HG02759 (cell line): ENCODE measurements around the gene WDR7.

ENCODE experiments used
- ATAC-seq: cut with Tn5 transposase; IDR thresholded peaks from one replicate; pipeline ENCODE4 v1.9.1; 2021; ENCODE audit warnings: mild to moderate bottlenecking, moderate library complexity; ENCODE audit not compliant: unreplicated experiment

The WDR7 gene

DNA sequence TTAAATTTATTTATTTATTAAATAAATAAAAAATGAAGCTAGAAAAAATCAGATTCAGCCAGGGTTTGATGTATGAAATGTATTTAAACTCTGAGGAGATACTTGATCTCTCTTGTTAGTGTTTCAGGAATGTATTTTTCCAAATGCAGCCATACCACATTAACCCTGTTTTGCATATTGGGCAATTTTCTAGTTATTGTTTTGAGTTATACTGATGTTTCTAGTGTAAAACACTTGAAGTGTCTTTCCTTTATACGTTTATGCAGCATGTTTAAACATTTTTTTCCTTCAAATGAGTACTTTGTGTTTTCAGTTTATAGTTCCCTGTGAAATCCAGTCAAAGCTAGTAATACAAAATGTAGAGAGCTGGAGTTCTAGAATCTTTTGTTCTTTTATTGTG is 69.9 kb downstream of the WDR7 start:
- no peak for ATAC-seq

DNA sequence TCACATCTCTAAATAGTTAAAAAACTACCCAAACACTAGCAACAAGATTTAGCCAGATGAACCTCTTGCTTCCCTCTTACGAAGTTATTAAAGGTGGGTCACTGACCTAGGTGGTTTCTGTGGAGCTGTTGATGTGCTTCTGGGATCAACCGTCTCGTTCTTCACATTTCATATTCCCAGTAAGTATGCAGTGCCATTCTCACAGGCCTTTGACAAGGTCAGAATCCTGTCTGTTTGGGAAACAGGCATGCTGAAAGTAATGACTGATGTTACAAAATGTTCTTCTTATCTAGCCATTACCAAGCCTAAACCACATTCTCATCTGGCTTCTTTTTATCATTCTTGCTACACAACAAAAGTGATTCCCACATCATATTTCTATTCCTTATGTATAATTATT is 70.3 kb downstream of the WDR7 start:
- no peak for ATAC-seq

DNA sequence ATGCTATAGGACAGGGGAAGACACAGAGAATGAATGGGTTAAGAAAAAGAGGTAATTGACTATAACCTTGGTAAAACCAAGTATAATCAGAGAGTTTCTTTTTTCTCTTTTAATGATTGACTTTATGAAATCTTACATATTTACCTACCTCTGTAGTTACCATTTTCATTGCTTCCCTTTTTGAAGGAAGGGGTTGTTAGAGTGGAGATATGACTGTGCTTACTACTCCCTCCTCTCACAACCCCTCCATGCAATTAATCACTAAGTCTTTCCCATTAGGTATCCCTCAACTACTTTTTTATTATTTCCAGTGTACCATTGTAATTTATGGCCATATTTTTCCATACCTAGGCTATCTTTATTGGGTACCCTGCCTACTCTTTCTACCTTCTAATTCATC is 71.4 kb downstream of the WDR7 start:
- ATAC-seq: no peak

DNA sequence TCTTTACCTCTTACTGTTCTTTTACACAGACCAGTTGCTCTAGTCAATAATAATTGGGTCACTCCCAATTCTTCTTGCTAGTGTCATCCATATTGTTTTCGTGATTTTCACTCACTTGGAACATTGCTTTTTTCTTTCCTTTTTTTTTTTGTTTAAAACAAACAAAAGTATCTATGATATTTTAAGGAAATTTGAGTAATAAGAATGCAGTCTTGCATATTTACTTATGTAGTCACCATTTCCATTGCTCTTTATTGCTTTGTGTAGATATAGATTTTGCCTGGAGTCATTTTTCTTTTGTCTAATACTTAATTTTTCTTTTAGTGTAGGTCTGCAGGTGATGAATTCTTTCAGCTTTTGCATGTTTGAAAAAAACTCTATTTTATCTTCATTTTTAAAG is 71.9 kb downstream of the WDR7 start:
- ATAC-seq: no peak

DNA sequence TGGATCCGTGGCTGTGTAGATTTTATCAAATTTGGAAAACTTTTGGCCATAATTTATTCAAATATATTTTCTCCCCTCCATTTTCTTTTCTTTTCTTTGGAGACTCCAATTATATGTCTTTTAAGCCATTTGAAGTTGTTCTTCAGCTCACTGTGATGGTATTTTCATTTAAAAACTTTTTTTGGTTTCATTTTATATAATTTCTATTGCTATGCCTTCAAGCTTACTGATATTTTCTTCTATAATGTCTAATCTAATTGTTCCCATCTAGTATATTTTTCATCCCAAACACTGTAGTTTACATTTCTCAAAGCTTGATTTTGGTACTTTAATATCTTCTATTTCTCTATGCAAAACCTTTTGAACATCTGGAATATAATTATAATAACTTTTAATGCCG is 72.5 kb downstream of the WDR7 start:
- no peak for ATAC-seq

DNA sequence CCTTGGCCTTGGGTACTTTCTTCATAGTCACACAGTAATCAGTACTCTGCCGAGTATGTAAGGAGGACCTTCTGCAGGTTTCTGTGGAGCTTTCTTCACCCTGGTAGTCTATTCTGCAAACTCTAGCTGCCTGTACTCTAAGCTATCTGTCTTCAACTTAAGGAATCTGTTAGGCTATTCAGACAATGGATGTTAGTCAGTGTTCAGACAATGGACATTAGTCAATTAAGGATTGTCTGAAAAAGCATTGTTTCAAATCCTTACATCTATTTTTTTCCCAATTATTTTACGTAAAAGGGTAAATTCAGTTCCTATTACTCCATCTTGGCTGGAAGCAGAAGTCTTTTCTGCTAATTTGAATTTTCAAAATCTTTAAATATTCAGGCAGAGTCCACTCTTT is 75.7 kb downstream of the WDR7 start:
- ATAC-seq: no peak

DNA sequence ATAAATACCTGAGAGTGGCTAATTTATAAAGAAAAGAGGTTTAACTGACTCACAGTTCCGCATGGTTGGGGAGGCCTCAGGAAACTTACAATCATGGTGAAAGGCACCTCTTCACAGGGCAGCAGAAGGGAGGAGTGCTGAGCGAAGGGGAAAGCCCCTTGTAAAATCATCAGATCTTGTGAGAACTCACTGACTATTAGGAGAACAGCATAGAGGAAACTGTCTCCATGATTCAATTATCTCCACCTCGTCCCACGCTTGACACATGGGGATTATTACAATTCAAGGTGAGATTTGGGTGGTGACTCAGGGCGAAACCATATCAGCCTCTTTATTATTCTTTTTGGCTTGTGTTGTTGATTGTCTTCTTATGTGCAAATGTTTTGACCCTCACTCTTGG is 76.2 kb downstream of the WDR7 start:
- no peak for ATAC-seq

DNA sequence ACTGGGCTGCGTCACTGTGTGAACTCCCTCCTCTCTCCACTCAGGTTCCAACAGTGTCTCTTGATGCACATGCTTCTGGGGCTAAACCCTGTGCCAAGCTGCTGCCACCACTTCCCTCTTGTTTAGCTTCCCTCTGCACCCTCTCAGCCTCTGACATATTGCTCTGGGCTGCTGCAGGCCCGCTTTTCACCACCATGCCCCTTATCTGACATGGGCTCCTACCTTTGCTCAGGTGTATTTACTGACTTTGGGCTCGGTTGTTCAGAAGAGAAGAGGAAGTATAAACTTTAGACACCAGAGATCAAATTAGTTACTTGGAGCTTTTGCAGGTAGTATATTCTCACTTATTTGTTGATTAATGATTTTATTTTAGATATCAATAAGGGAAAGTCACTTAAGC is 77.6 kb downstream of the WDR7 start:
- ATAC-seq: no peak

DNA sequence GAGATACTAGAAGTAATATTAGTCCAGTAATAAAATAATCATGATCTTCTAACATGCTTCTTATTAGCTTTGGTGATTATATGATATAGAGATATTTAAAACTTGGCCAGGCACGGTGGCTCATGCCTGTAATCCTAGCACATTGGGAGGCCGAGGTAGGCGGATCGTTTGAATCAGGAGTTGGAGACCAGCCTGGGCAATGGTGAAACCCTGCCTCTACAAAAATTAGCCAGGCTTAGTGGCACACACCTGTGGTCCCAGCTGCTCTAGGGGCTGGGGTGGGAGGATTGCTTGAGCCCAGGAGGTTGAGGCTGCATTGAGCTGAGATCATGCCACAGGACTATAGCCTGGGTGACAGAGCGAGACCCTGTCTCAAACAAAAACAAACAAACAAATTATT is 87.0 kb downstream of the WDR7 start:
- ATAC-seq: no peak

DNA sequence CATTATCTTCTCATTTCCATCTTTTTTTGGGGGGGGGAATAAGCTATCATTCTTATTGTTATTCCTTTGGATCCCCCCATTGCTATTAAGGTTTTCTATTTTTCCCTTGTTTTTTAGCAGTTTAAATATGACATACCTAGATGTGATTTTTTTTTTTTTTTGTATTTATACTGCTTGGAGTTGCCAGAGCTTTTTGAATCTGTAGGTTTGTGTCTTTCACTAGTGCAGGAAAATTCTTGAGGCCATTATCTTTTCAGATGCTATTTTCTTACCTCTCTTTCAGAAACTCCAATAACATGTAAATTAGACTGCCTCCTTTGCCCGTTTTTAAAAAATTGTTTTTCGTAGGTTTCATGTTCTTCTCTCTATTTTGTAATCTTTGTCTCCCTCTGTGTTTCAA is 88.6 kb downstream of the WDR7 start:
- no peak for ATAC-seq

DNA sequence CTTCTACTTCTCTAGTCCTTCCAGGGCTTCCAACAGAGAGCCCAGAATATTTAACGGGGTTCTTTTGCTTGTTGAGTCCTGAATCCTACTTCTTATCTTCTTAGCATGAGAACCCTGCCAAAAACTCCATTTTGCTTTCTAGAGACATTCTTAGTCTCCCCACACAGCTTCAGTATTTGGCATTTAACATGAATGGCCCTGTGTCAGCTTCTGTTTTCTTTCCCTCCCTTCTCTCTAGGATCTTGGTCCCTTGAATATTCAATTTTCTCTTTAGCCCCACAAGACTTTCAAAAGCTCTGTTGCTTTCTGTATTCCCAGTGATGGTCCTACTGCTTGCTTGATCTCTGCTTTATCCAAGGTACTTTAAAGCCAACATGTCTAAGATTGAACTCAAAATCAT is 89.5 kb downstream of the WDR7 start:
- no peak for ATAC-seq

DNA sequence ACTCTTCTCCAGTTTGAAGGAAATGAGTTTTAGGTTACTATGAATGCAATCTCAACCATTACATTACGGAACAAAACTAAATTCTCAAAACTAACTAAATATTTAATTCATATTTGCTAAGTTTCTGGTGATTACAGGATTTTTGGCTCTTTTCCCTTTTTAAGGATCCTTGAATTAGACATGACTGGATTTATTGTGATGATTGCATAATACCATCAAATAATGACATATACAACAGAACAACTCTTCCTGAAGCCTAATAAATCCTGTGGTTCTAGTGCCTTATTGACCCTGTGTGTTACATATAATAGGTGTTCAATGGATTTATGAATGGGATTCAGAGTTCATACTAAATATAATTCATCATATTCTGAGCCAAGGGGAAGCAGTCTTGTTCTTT is 90.5 kb downstream of the WDR7 start:
- ATAC-seq: no peak

DNA sequence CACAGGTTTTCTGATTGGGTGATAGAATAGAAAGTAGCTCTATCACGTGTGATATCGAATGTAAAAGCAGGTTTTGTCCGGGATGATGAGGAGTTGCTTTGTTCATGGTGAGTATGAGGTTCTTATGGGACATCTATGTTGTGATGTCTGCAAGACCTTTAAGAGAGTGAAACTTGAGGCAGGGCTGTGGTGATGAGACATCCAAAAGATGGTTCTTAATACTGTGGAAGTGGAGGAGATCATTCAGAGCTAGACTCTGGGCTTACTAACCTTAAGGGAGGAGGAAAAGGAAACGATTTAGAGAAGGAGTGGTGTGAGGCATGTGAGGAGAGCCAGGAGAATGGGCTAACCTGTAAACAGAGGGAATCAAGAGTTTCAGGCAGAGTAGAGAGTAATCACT is 92.0 kb downstream of the WDR7 start:
- no peak for ATAC-seq

DNA sequence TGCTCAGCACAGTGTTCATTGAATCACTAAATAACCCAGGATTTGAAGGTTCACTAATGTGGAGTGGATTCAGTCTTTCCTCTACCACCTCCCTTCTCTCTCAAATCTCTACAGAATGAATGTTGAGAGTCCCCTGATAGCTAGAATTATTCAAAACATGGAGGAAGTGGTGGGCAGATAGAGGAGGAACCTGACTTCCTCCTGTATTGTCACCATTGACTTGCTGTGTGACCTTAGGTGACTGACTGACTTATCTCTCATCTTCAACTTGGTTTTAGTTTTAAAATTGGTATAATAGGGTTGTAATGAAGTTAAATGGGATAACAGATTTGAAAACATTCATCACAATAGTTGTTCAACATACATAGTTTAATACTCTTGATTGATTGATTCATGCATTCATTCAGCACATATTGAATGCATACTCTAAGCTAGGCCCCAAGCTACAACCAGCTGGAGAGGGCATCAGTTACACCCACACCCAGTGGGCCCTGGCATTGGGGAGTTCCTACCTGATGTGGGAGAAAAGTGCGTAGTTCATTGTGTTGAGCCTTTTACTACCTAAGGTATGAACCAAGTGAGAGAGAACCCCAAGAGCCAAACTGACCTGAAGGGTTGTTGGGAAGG is 96.0 kb downstream of the WDR7 start:
- ATAC-seq: peak; percentile 78

DNA sequence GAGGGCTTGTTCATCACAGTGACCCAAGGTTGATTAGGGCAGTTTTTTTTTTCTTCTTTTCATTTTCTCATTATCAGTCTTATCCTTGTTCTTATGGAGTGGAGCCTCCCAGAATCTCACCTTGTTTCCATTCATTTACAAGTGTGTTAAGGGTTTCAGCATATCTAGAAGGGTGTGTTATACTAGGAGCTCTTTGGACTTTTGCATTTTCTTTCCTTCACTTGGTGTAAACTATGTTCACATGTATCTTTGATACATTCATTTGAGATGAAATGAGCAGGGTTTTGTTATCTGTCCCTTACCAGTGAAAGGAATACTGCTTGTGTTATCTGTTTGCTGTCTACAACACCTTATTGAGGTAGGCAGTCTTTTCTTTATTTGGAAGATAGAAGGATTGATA is 96.7 kb downstream of the WDR7 start:
- no peak for ATAC-seq

DNA sequence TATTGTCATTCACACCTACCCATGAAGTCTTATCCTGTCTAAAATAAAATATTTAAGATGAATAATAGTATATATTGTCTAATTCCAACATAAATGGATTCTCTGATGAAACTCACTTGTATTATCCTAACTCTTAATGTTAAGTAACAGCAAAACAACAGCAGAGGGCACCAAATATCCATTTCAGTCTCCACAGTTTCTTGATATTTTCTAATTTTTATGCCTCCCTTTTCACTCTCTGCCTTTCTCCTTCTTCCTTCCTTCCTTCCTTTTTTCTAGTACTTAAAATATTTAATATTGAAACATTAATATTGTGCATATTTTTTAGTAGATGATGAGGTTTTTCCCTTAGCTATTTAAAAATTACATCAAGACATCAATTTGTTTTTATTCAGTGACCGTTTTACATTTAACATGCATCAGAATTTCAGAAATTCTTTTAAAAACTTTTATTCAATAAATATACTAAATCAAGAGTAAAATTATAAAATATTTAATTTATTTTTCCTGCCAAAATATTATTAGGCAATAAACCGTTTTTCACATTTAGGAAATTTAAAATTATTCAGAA is 97.6 kb downstream of the WDR7 start:
- ATAC-seq: no peak

DNA sequence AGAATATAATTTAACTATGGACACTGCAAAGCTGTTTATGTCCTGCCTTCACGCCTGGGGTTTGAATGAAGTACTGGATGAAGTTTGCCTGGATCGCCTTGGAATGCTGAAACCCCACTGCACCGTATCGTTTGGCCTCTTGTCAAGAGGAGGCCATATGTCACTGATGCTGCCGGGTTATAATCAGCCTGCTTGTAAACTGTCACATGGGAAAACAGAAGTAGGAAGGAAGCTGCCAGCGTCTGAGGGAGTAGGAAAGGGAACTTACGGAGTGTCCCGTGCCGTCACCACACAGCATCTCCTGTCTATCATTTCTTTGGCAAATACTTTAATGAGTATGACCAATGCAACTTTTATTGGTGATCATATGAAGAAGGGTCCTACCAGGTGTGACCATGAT is 105.8 kb downstream of the WDR7 start:
- ATAC-seq: no peak

DNA sequence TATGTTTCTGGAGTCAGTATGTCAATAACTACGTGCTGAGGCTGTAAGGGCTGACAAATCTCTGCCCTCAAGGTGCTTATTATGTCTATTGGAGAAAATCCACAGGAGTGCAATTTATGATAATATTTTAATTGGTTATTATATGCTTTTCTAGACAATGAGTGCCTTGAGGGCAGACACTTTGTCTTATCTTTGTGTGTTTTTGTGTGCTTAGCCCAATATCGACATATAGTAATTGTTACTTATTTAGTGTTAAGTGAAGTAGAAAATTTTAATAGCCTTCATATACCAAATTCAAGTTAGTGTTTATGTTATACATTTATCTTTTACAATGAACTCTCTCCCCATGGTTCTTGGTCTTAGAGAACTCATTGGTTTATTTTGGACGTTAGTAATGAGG is 118.9 kb downstream of the WDR7 start:
- no peak for ATAC-seq

DNA sequence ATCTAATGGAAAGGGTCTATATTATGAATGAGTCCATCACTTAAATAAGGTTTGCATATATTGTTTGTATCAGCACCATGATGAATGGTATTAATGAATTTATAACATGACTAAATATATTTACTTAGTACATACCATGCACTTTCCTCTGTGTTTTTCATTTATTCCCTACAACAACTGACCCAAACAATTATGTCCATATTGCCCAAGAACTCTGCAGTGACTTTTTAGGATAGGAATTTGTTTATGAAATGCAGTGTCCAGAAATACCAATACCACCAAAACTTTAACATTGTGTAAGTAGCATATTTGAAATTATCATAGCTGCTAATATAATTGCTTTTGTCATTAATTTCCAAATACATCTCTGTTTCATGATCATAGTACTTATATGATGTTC is 119.7 kb downstream of the WDR7 start:
- ATAC-seq: no peak

DNA sequence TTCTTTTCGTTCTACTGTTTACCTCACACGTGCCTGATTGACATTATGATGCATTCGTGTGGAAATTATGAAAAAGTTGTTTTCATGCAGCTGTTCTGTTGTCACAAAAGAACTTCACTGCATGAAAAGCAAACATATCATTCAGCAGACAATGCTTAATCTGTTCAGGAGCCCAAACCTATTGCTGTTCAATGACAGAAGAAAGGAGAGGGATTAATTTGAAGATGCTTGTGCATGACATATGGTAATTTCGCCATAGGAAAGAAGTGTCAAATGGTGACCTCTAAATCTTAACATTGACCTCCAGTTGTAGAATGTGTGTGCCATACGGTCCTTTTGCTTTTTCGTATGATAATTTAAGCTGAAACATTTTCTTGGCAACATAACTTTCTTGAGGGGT is 124.5 kb downstream of the WDR7 start:
- no peak for ATAC-seq

DNA sequence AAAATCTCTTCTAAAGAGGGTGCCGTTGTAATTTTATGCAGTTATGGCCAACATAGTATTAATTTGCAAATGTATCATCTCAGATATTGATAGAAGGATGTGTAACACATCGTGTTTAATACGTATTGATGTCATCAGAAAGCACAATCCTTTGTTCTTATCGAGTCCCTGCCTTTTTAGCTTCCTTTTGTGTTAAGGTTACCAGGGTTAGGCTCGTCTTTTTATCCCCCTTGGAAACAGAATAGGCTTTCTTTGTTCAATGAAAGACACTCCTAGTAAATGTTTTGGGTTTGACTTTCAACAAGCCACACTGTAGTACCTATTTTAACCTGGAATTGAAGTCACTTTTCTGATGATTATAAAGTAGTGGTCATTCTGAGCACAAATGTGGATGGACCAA is 136.2 kb downstream of the WDR7 start:
- ATAC-seq: no peak

DNA sequence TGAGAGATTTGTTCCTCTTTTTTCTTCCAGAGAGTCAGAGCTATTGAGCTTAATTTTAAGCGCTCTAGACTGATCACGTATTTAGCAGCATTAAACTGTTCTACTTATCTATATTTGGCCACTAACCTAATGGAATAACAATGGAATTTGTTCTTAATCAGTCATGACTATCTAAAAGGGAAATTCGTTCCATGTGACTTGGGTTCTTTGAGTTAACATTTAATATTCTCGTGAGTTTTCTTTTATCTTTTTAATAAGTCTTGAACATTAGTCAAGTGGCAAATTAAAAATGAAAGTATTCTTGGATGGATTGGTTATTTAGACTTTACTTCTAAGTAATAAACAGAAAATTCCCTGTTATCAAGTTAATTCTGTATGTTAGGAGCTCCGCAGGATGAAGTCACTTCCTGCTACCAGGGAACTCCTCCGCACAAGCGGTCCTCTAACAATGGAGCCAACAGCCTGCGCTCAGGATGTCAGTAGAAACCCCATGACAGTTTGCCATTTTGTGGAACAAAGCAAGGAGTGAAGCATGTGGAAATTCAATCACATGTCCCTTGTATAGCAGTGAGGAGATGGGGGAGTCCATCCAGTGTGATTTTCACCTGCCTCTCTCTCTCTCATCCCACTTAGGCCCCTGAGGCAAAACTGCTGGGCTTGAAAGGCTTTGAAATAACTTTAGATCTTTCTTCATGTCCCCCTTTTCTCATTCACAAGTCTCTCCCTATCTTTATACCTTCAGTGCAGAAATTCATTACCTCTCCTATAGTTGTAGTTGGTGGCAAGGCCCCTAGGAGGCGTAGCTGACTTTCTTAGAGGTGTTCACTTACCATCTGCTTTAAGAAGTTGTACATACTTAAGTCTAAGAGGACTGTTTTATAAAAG is 138.1 kb downstream of the WDR7 start:
- ATAC-seq: peak; percentile 58

DNA sequence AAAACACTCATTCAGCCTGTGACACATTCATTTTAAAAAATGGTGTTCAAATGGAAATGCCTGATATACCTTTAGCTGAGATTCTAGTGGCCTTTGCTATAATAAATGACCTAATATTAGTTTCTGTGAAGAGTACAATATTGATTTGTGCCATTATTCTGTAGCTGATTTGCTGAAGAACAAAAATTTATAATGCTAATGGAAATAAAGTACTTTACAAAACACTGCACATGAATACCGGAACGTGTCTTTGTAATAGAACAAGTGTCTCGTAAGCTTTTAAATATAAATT is 138.7 kb downstream of the WDR7 start:
- no peak for ATAC-seq
